Ovary (tissue), 9 donors: ENCODE data around the gene SLC51A. TPM values are rescaled to one million over a fixed set of nuclear protein-coding genes. Genes with fewer than 3 reads are reported as not detected.

ENCODE experiments used
- DNase-seq, 5 donors: peaks; one replicate each; pipeline ENCODE4 v3.0.0-alpha.2; 2019 to 2020
- H3K27ac ChIP-seq, 2 donors: fragments of 200-600 bp; one replicate each; pipeline versions ENCODE4 v1.5.1 to v1.8.0; 2019 to 2022
- H3K27me3 ChIP-seq: fragments of 200-600 bp; one replicate; pipeline ENCODE4 v1.8.0; 2022
- H3K36me3 ChIP-seq: fragments of 200-600 bp; sonication (generic); one replicate; pipeline ENCODE4 v1.5.1; 2019
- H3K4me1 ChIP-seq: one replicate; pipeline ENCODE4 v1.8.1; 2013; ENCODE audit warnings: mild to moderate bottlenecking, moderate library complexity; ENCODE audit not compliant: insufficient read depth
- H3K4me3 ChIP-seq: fragments of 200-600 bp; sonication (generic); one replicate; pipeline ENCODE4 v1.5.1; 2017
- H3K9me3 ChIP-seq, 2 donors: fragments of 200-600 bp in 1 of 2; sonication (generic) in 1 of 2; one replicate each; pipeline versions ENCODE4 v1.5.1 to v1.8.1; 2013 to 2019; ENCODE audit warnings: mild to moderate bottlenecking in 1 of 2, moderate library complexity in 1 of 2
- CTCF ChIP-seq, 3 donors: fragments of 450-650 bp in 2 of 3; fragments of 200-600 bp in 1 of 3; IDR thresholded peaks; one replicate each; pipeline versions ENCODE4 v1.5.1 to v1.8.0; 2016 to 2022; ENCODE audit warnings: antibody characterized with exemption in 3 of 3, mild to moderate bottlenecking in 1 of 3
- EP300 ChIP-seq: sonication (generic); formaldehyde crosslinking; IDR thresholded peaks from one replicate; pipeline ENCODE4 v1.6.1; 2017; ENCODE audit warnings: antibody characterized with exemption
- POLR2A ChIP-seq: fragments of 450-650 bp; IDR thresholded peaks from one replicate; pipeline ENCODE4 v1.6.1; 2017; ENCODE audit warnings: antibody characterized with exemption, mild to moderate bottlenecking, moderate library complexity
- WGBS, 3 donors: extraction: QIAGEN DNeasy Blood & Tissue Kit in 1 of 3; methylation state at CpG; one replicate each; pipeline versions ENCODE4 v1.1.5 to v1.1.7; 2013 to 2017; 5-methylcytosine and 5-hydroxymethylcytosine counted together
- intact Hi-C, 4 donors: fragments of 100-400 bp; cut with DNase I; formaldehyde crosslinking; loops; one replicate each; pipeline versions ENCODE4 v1.11.0 to v1.15.1; 2022 to 2023
- polyA plus RNA-seq, 2 donors: library from polyadenylated mRNA; stranded (reverse); fragments of 200-250 nt in 1 of 2; fragments of 350-450 nt in 1 of 2; fragmentation: Illumina TruSeq in 1 of 2; extraction: RNeasy Lipid Tissue Mini Kit (QIAGEN cat#74804) in 1 of 2; gene quantifications; one replicate each; pipeline ENCODE4 v1.2.3, GENCODE V29; 2013 to 2014
- total RNA-seq, 7 donors: library from RNA; depleted of rRNA in 2 of 7; stranded (reverse); fragments of >200 nt in 2 of 7; fragmentation: NEBNext Ultra II Directional in 3 of 7; extraction: Animal tissue kit (Norgen Biotek cat#: 25700) in 3 of 7; gene quantifications; one replicate each; pipeline versions ENCODE4 v1.1.0 to v1.2.4, GENCODE V29; 2016 to 2023
- donor health status: DM: no; HTN: no; CAD: no; lungs with moderate emphysema.
- donor health status: DM: no; HTN: no; CAD: no.
- donor health status: Bipolar disorder and iron deficiency.
- donor health status: DM: yes; HTN: yes; CAD: no.
- donor health status: DM: no; HTN: no; CAD: no.
- donor health status: DM: yes; HTN: yes; CAD: no.

Gene SLC51A
- total and polyA plus RNA-seq, 9 donors = 2.6 to 14.2 (median 9.0) TPM

GRCh38 chr3:196218155-196218712, 1.9 kb downstream of the SLC51A start:
- intact Hi-C loops = no loop called here
- Histone ChIP-seq H3K9me3 (no peaks in the 10 kb centered on the region), H3K4me1 (peaks cover 5% of the 10 kb centered on the region), H3K36me3 (no peaks in the 10 kb centered on the region), H3K4me3 (no peak overlapping the region), H3K27me3 (no peaks in the 10 kb centered on the region), H3K27ac (peak overlapping the region in 1 of 2 donors; percentile 83)
- no peak for TF ChIP-seq POLR2A
- no peak for TF ChIP-seq CTCF (IDR thresholded peaks at IDR 0.05)
- TF ChIP-seq EP300 = no peak
- no peak for DNase-seq
- 84 to 95% (median 93%) methylated on average over 13 of the region's 13 CpGs for WGBS, 3 donors

- peak; percentile 24 for TF ChIP-seq POLR2A
- no peak for TF ChIP-seq CTCF (IDR thresholded peaks at IDR 0.05)
- intact Hi-C loops = no loop called here
- Histone ChIP-seq H3K27ac (peak overlapping the region in 1 of 2 donors; percentile 83), H3K4me1 (peaks cover 3% of the 10 kb centered on the region), H3K27me3 (no peaks in the 10 kb centered on the region), H3K36me3 (no peaks in the 10 kb centered on the region), H3K9me3 (no peaks in the 10 kb centered on the region), H3K4me3 (peak overlapping the region; percentile 14)
- peak; percentile 77 to 86 (median 80) for DNase-seq
- 2 to 9% (median 4%) methylated on average over 19 of the region's 19 CpGs for WGBS, 3 donors
Measured at GRCh38 chr3:196219194-196219969, 3.0 kb downstream of the SLC51A start.

DNA sequence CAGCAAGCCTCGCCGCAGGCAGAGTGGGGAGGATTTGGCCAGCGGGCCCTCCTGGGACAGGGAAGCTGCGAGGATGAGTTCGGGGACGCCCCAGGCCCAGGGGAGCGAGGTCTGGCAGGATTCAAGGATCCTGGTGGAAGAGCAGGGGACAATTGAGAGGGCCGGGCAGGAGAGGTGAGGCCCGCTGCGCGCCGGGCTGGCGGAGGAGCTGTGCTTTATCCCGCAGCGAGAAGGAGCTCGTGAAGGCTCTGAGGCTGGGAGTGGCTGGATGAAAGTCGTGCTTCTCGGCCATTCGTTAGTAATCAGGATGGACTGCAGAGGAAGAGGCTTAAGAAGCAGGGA, 3.6 kb downstream of the SLC51A start:
- DNase-seq = peak in 4 of 5 donors; percentile 43 to 59 (median 48)
- H3K4me3 ChIP-seq = no peak overlapping the region
- H3K9me3 ChIP-seq = no peaks in the 10 kb centered on the region
- H3K36me3 ChIP-seq = no peaks in the 10 kb centered on the region
- H3K4me1 ChIP-seq = peaks cover 3% of the 10 kb centered on the region
- TF ChIP-seq POLR2A (no peak), CTCF (IDR thresholded peaks at IDR 0.05) (no peak), EP300 (no peak)
- WGBS, 3 donors = 63 to 81% (median 71%) methylated on average over 19 of the region's 19 CpGs
- intact Hi-C loops = no loop called here
- H3K27ac ChIP-seq = peak overlapping the region in 1 of 2 donors; percentile 83
- no peaks in the 10 kb centered on the region for H3K27me3 ChIP-seq

DNA sequence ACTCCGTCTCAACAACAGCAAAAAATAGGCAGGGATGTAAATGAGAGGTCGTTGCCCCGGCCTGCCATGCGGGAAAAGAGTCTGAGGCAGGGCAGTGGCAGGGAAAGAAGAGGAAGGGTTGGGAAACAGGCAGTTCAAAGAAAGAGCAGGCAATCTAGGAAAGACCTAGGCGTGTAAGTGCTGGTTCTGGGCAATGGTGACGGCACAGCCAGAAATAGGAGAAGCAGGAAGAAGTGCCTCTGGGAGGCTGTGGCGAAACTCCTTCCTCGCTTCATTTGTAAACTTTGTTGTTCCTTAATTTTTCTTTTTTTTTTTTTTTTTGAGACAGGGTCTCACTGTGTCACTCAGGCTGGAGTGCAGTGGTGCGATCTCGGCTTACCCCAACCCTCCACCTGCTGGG, 4.3 kb downstream of the SLC51A start:
- peaks cover 3% of the 10 kb centered on the region for H3K4me1 ChIP-seq
- no peaks in the 10 kb centered on the region for H3K36me3 ChIP-seq
- no peak for DNase-seq
- no peak for TF ChIP-seq POLR2A
- TF ChIP-seq EP300 = no peak
- TF ChIP-seq CTCF (IDR thresholded peaks at IDR 0.05) = no peak
- intact Hi-C loops = no loop called here
- peak overlapping the region in 1 of 2 donors; percentile 83 for H3K27ac ChIP-seq
- no peak overlapping the region for H3K4me3 ChIP-seq
- WGBS, 3 donors = 96 to 98% (median 97%) methylated on average over 10 of the region's 10 CpGs
- no peaks in the 10 kb centered on the region for H3K27me3 ChIP-seq
- no peaks in the 10 kb centered on the region for H3K9me3 ChIP-seq
